K562 (cell line): ENCODE results near the gene MSRB3.

Experiments
- BHLHE40 ChIP-seq: IDR thresholded peaks from 2 replicates; pipeline ENCODE4 v1.6.1; 2011; ENCODE audit warnings: low read length, improper control_type of control experiment
- BRCA1 ChIP-seq, 2 experiments: fragments of 450-650 bp in 1 of 2; sonication (generic) in 1 of 2; formaldehyde crosslinking in 1 of 2; IDR thresholded peaks; 2 replicates each; pipeline versions ENCODE4 v1.5.0 to v1.6.1; 2017 to 2020; ENCODE audit warnings: mild to moderate bottlenecking in 1 of 2, missing genetic modification reagents in 1 of 2
- CTCF ChIP-seq, 3 experiments: IDR thresholded peaks in 2 of 3; conservative IDR thresholded peaks in 1 of 3; 2 replicates each; pipeline ENCODE4 v1.5.1; 2011 to 2012; ENCODE audit warnings: low read length in 3 of 3, mild to moderate bottlenecking in 3 of 3, control low read depth in 2 of 3, improper control_type of control experiment in 1 of 3, inconsistent platforms in 1 of 3, low read depth in 1 of 3, mixed read lengths in 1 of 3, moderate library complexity in 1 of 3; ENCODE audit not compliant: insufficient read depth in 2 of 3
- EZH2 ChIP-seq: IDR thresholded peaks from 2 replicates; pipeline ENCODE4 v1.6.1; 2012; ENCODE audit warnings: low read depth, mild to moderate bottlenecking, inconsistent platforms, low read length, borderline replicate concordance
- GTF3C2 ChIP-seq: IDR thresholded peaks from 3 replicates; pipeline ENCODE4 v1.6.1; 2011; ENCODE audit warnings: borderline replicate concordance, mild to moderate bottlenecking, moderate library complexity; ENCODE audit not compliant: insufficient read length; ENCODE audit errors: extremely low read depth
- KDM1A ChIP-seq, 2 experiments: fragments of 450-650 bp; IDR thresholded peaks; 2 replicates each; pipeline ENCODE4 v1.6.1; 2016; ENCODE audit warnings: mild to moderate bottlenecking in 2 of 2
- NFYB ChIP-seq: IDR thresholded peaks from 2 replicates; pipeline ENCODE4 v1.6.1; 2011; ENCODE audit warnings: mild to moderate bottlenecking, moderate library complexity; ENCODE audit not compliant: insufficient read length; ENCODE audit errors: extremely low read depth
- POLR2A ChIP-seq: fragments of 450-650 bp; conservative IDR thresholded peaks from 2 replicates; pipeline ENCODE4 v1.6.1; 2016
- POLR2AphosphoS5 ChIP-seq: IDR thresholded peaks from 2 replicates; pipeline ENCODE4 v1.6.1; 2011; ENCODE audit warnings: mild to moderate bottlenecking, low read depth, low read length, moderate library complexity; ENCODE audit not compliant: control insufficient read depth, insufficient read depth
- SP1 ChIP-seq: sonication (generic); formaldehyde crosslinking; IDR thresholded peaks from 2 replicates; pipeline ENCODE4 v1.8.1; 2022; ENCODE audit warnings: mild to moderate bottlenecking, missing genetic modification reagents
- SREBF2 ChIP-seq: sonication (generic); formaldehyde crosslinking; IDR thresholded peaks from 2 replicates; pipeline ENCODE4 v1.4.0; 2020; ENCODE audit warnings: mild to moderate bottlenecking, missing genetic modification reagents
- SRF ChIP-seq, 2 experiments: fragments of 250-450, 450-650 bp in 1 of 2; sonication (Bioruptor Pico) in 1 of 2; sonication (generic) in 1 of 2; formaldehyde crosslinking; IDR thresholded peaks; 2 replicates each; pipeline versions ENCODE4 v1.5.0 to v1.5.1; 2020 to 2022; ENCODE audit warnings: mild to moderate bottlenecking in 1 of 2, missing genetic modification reagents in 1 of 2
- YY1 ChIP-seq, 3 experiments: IDR thresholded peaks; 2 replicates each; pipeline ENCODE4 v1.6.1; 2011; ENCODE audit warnings: low read length in 2 of 3, mild to moderate bottlenecking in 2 of 3, moderate library complexity in 2 of 3, borderline replicate concordance in 1 of 3, control low read depth in 1 of 3, low read depth in 1 of 3; ENCODE audit not compliant: insufficient read depth in 3 of 3, insufficient replicate concordance in 2 of 3, control insufficient read depth in 1 of 3, insufficient read length in 1 of 3; ENCODE audit errors: extremely low read depth in 1 of 3

GRCh38 chr12:65266408-65266807 lies 12.1 kb upstream of the MSRB3 start:
- TF ChIP-seq SRF (CRISPR knock-in tag; IDR thresholded peaks at IDR 0.05) = no peak
- TF ChIP-seq GTF3C2 = no peak
- TF ChIP-seq EZH2 = no peak
- TF ChIP-seq SP1 = no peak
- TF ChIP-seq POLR2A = no peak
- TF ChIP-seq CTCF (IDR thresholded peaks at IDR 0.05 in 2 of 3, conservative IDR thresholded peaks at IDR 0.05 in 1 of 3; ENCODE audit: insufficient read depth in 2 of 3, low read depth in 1 of 3, low read length in 3 of 3) = no peak
- TF ChIP-seq BRCA1 (IDR thresholded peaks at IDR 0.05) = no peak
- TF ChIP-seq BRCA1 (CRISPR knock-in tag; IDR thresholded peaks at IDR 0.05) = no peak
- no peak for TF ChIP-seq NFYB
- TF ChIP-seq SREBF2 = no peak
- TF ChIP-seq POLR2AphosphoS5 = no peak
- TF ChIP-seq BHLHE40 = no peak
- no peak for TF ChIP-seq YY1 (IDR thresholded peaks at IDR 0.05; ENCODE audit: borderline replicate concordance in 1 of 3, control insufficient read depth in 1 of 3, extremely low read depth in 1 of 3, insufficient read depth in 3 of 3, insufficient read length in 1 of 3, insufficient replicate concordance in 2 of 3, low read depth in 1 of 3, low read length in 2 of 3)
- no peak for TF ChIP-seq KDM1A (IDR thresholded peaks at IDR 0.05)
